Measurements from ENCODE around the gene TMEM233.

TMEM233 gene

GRCh38 chr12:119687406-119687805, 93.8 kb downstream of the TMEM233 start:
- TF ChIP-seq CTCF (IDR thresholded peaks at IDR 0.05; ENCODE audit: extremely low read depth, missing control alignments) = no peak
- no peak for DNase-seq (ENCODE audit: low spot score)

- no peak for TF ChIP-seq CTCF (IDR thresholded peaks at IDR 0.05; ENCODE audit: extremely low read depth, missing control alignments)
- DNase-seq (ENCODE audit: low spot score) = no peak
Observed at GRCh38 chr12:119687879-119688278, 94.3 kb downstream of the TMEM233 start.

- TF ChIP-seq CTCF (IDR thresholded peaks at IDR 0.05; ENCODE audit: extremely low read depth, missing control alignments) = no peak
- DNase-seq (ENCODE audit: low spot score) = no peak
Observed at GRCh38 chr12:119689935-119690500, 96.4 kb downstream of the TMEM233 start.

GRCh38 chr12:119691202-119691810, 97.7 kb downstream of the TMEM233 start:
- DNase-seq (ENCODE audit: low spot score) = no peak
- TF ChIP-seq CTCF (IDR thresholded peaks at IDR 0.05; ENCODE audit: extremely low read depth, missing control alignments) = no peak

- no peak for DNase-seq (ENCODE audit: low spot score)
Observed at GRCh38 chr12:119692410-119692809, 98.8 kb downstream of the TMEM233 start.

More at GRCh38 chr12:119692410-119692809, 98.8 kb downstream of the TMEM233 start:
- no peak for TF ChIP-seq CTCF (IDR thresholded peaks at IDR 0.05; ENCODE audit: extremely low read depth, missing control alignments)

All from GM20000 (cell line).